ENCODE data around the gene TENM4.
A peak's percentile ranks its signal among the peaks of the same experiment; 100 is the strongest.

Gene TENM4

DNA sequence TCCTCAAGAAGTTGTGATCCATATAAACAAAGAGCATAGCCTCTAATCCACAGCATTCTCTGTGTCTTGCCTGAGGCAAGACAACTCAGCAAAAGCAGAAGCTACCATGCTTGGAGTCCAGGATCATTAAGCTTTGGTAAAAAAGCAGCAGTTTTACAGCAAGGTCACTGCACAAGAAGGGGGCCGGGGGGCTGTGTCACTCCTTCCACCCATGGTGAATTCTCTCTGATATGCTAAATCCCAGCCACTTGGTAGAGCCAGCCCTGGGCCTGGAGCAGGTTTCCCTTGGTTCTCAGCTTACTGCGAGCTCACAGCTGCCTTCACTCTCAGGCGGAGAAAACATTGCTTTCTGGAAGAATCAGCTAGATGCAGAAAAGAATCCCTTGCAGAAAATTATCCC lies 144.7 kb downstream of the TENM4 start (continued):
- TF ChIP-seq ZNF768 (tag by site-specific recombination; IDR thresholded peaks at IDR 0.05) (no peak), ZIC2 (tag by site-specific recombination; IDR thresholded peaks at IDR 0.05) (no peak), ZNF776 (tag by site-specific recombination; IDR thresholded peaks at IDR 0.05; ENCODE audit: borderline replicate concordance) (no peak)

DNA sequence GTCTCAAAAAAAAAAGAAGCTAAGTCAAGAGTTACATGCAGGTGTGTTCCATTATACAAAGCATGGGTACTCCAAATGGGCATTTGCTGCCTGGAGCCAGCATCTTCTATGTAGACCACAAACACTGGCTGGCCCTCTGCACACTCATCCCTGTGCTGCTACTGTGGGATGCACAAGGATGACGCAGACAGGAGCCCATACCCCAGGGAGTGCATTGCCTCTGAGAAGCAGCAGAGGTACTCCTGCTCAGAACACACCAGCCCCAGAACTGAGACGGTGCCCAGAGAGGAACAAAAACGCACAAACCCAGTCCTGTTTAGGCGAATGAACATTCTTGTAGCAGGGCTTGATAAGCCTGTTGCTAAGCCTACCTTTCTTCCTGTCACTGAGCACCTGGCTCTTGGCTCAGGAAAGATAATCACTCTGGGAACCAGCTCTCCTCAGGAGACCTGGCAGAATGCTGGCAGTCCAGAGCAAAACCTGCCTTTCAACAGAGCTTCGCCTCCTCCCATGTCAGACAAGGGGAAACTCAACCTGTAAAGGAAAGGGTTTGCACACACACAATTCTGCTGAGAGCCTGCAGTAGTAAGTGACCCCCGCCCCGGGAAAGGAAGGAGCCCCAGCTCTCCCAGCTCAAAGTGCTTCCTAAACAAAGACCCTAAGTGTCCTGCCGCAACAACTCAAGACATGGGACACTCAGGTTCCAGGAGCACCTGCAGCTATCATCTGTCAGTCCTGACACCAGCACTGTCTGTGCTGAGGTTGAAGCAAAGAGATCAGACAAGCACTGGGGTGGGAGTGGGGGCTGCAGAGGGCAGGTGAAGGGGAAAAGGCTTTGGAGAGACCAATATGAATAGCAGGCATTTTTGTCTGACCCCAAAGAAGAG lies 145.7 kb downstream of the TENM4 start:
- Histone ChIP-seq H3K4me3 (ENCODE audit: low read depth, low read length) (no peak overlapping the region), H3K4me1 (ENCODE audit: control insufficient read depth, insufficient read depth, low read length) (no peaks in the 10 kb centered on the region), H3K36me3 (ENCODE audit: control insufficient read depth in 2 of 2, insufficient read depth in 1 of 2, low read length in 2 of 2) (no peaks in the 10 kb centered on the region), H3K27ac (ENCODE audit: extremely low read depth, low read depth, low read length) (no peak overlapping the region), H3K9me3 (ENCODE audit: control insufficient read depth, insufficient read depth, low read depth, low read length) (no peaks in the 10 kb centered on the region)
- POLR2A ChIA-PET = no interaction called here
- TF ChIP-seq ZFP69B (tag by site-specific recombination; IDR thresholded peaks at IDR 0.05) (no peak), ZNF747 (tag by site-specific recombination; IDR thresholded peaks at IDR 0.05) (no peak), HOXD13 (CRISPR knock-in tag; IDR thresholded peaks at IDR 0.05; ENCODE audit: borderline replicate concordance) (no peak), OSR2 (tag by site-specific recombination; IDR thresholded peaks at IDR 0.05) (no peak), ZSCAN30 (tag by site-specific recombination; IDR thresholded peaks at IDR 0.05) (no peak), ZNF776 (tag by site-specific recombination; IDR thresholded peaks at IDR 0.05; ENCODE audit: borderline replicate concordance) (no peak), ZNF37A (tag by site-specific recombination; IDR thresholded peaks at IDR 0.05) (no peak), ZNF350 (tag by site-specific recombination; IDR thresholded peaks at IDR 0.05) (no peak), ZNF623 (tag by site-specific recombination; IDR thresholded peaks at IDR 0.05) (no peak), ZNF10 (tag by site-specific recombination; IDR thresholded peaks at IDR 0.05) (no peak)
- TF ChIP-seq, protein P1, sequence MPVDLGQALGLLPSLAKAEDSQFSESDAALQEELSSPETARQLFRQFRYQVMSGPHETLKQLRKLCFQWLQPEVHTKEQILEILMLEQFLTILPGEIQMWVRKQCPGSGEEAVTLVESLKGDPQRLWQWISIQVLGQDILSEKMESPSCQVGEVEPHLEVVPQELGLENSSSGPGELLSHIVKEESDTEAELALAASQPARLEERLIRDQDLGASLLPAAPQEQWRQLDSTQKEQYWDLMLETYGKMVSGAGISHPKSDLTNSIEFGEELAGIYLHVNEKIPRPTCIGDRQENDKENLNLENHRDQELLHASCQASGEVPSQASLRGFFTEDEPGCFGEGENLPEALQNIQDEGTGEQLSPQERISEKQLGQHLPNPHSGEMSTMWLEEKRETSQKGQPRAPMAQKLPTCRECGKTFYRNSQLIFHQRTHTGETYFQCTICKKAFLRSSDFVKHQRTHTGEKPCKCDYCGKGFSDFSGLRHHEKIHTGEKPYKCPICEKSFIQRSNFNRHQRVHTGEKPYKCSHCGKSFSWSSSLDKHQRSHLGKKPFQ (tag by site-specific recombination; IDR thresholded peaks at IDR 0.05) = no peak
- CTCF ChIA-PET = no interaction called here

DNA sequence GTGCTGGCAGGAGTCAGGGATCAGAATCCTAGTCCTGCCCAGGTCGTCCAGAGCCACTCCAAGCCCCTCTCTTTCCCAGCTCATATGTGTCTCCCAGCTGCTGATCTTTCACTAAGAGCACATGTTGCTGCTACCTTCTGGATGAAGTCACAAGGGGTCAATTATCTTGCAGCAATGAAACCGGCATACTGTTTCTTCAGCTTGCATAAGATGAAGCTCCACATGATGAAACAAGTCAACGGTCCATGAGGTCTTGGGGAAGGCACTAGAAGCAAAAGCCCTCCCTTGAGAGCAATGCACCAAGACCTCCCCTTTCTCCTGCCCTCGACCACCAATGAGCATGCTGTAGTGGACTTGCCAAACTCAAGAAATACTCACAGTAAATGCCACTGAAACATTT lies 148.9 kb downstream of the TENM4 start:
- POLR2A ChIA-PET = no interaction called here
- CTCF ChIA-PET = interaction anchor here (0.5 kb wide), 1 partner anchor 92 kb away, joined by 4 read pairs; no protein-coding TSS in a partner anchor
- Histone ChIP-seq H3K4me1 (ENCODE audit: control insufficient read depth, insufficient read depth, low read length) (no peaks in the 10 kb centered on the region), H3K27ac (ENCODE audit: extremely low read depth, low read depth, low read length) (no peak overlapping the region), H3K9me3 (ENCODE audit: control insufficient read depth, insufficient read depth, low read depth, low read length) (no peaks in the 10 kb centered on the region), H3K4me3 (ENCODE audit: low read depth, low read length) (no peak overlapping the region), H3K36me3 (ENCODE audit: control insufficient read depth in 2 of 2, insufficient read depth in 1 of 2, low read length in 2 of 2) (no peaks in the 10 kb centered on the region)
- TF ChIP-seq ZNF416 (tag by site-specific recombination; IDR thresholded peaks at IDR 0.05) (no peak), SCRT2 (tag by site-specific recombination; IDR thresholded peaks at IDR 0.05) (peak; percentile 65), ZBTB7A (tag by site-specific recombination; IDR thresholded peaks at IDR 0.05; ENCODE audit: low read depth) (no peak)
- TF ChIP-seq, protein P2, sequence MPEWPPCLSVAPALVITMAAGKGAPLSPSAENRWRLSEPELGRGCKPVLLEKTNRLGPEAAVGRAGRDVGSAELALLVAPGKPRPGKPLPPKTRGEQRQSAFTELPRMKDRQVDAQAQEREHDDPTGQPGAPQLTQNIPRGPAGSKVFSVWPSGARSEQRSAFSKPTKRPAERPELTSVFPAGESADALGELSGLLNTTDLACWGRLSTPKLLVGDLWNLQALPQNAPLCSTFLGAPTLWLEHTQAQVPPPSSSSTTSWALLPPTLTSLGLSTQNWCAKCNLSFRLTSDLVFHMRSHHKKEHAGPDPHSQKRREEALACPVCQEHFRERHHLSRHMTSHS (tag by site-specific recombination; IDR thresholded peaks at IDR 0.05) = no peak
- TF ChIP-seq, protein P3, sequence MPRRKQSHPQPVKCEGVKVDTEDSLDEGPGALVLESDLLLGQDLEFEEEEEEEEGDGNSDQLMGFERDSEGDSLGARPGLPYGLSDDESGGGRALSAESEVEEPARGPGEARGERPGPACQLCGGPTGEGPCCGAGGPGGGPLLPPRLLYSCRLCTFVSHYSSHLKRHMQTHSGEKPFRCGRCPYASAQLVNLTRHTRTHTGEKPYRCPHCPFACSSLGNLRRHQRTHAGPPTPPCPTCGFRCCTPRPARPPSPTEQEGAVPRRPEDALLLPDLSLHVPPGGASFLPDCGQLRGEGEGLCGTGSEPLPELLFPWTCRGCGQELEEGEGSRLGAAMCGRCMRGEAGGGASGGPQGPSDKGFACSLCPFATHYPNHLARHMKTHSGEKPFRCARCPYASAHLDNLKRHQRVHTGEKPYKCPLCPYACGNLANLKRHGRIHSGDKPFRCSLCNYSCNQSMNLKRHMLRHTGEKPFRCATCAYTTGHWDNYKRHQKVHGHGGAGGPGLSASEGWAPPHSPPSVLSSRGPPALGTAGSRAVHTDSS (tag by site-specific recombination; IDR thresholded peaks at IDR 0.05) = no peak
